HepG2 (cell line): Measurements from ENCODE around the gene MICAL1. TPM values are rescaled to one million over a fixed set of nuclear protein-coding genes. Genes with fewer than 3 reads are reported as not detected.

Source experiments
- ARHGAP35 ChIP-seq: sonication (generic); formaldehyde crosslinking; IDR thresholded peaks from 2 replicates; pipeline ENCODE4 v1.9.0; 2022; ENCODE audit warnings: mild to moderate bottlenecking, inconsistent platforms, moderate library complexity, missing genetic modification reagents, borderline replicate concordance
- CBFB ChIP-seq: sonication (generic); formaldehyde crosslinking; IDR thresholded peaks from 2 replicates; pipeline ENCODE4 v1.4.0; 2020; ENCODE audit warnings: missing genetic modification reagents
- FOXK2 ChIP-seq: fragments of 450-650 bp; IDR thresholded peaks from 2 replicates; pipeline ENCODE4 v1.6.1; 2016
- JUN ChIP-seq: sonication (generic); formaldehyde crosslinking; IDR thresholded peaks from 2 replicates; pipeline ENCODE4 v1.4.0; 2020; ENCODE audit warnings: mild to moderate bottlenecking, missing genetic modification reagents
- KLF11 ChIP-seq: IDR thresholded peaks from 2 replicates; pipeline ENCODE4 v1.6.1; 2016; ENCODE audit warnings: missing compliant biosample characterization
- KLF13 ChIP-seq: sonication (generic); formaldehyde crosslinking; IDR thresholded peaks from 2 replicates; pipeline ENCODE4 v1.4.0; 2020; ENCODE audit warnings: mild to moderate bottlenecking, missing genetic modification reagents
- MATR3 ChIP-seq: sonication (generic); formaldehyde crosslinking; IDR thresholded peaks from 2 replicates; pipeline ENCODE4 v1.4.0; 2020; ENCODE audit warnings: missing genetic modification reagents
- MEIS2 ChIP-seq: sonication (generic); formaldehyde crosslinking; IDR thresholded peaks from 2 replicates; pipeline ENCODE4 v1.9.0; 2021; ENCODE audit warnings: mild to moderate bottlenecking, missing genetic modification reagents
- PHF8 ChIP-seq: sonication (generic); formaldehyde crosslinking; IDR thresholded peaks from 2 replicates; pipeline ENCODE4 v1.5.0; 2020; ENCODE audit warnings: missing genetic modification reagents
- SIX1 ChIP-seq: sonication (generic); formaldehyde crosslinking; IDR thresholded peaks from 2 replicates; pipeline ENCODE4 v1.4.0; 2020; ENCODE audit warnings: missing genetic modification reagents, borderline replicate concordance
- ZNF7 ChIP-seq: IDR thresholded peaks from 2 replicates; pipeline ENCODE4 v1.6.1; 2016; ENCODE audit warnings: missing biosample characterization, missing genetic modification reagents
- ZNF737 ChIP-seq: sonication (generic); formaldehyde crosslinking; IDR thresholded peaks from 2 replicates; pipeline ENCODE4 v1.5.0; 2020; ENCODE audit warnings: missing genetic modification reagents, mild to moderate bottlenecking, borderline replicate concordance
- ZSCAN12 ChIP-seq: sonication (generic); formaldehyde crosslinking; IDR thresholded peaks from 2 replicates; pipeline ENCODE4 v1.9.0; 2021; ENCODE audit warnings: mild to moderate bottlenecking, missing genetic modification reagents
- ZSCAN21 ChIP-seq: sonication (generic); formaldehyde crosslinking; IDR thresholded peaks from 2 replicates; pipeline ENCODE4 v1.8.0; 2022; ENCODE audit warnings: mild to moderate bottlenecking, missing genetic modification reagents, moderate library complexity, borderline replicate concordance
- polyA plus RNA-seq, 8 experiments: library from polyadenylated mRNA; depleted of rRNA in 3 of 8; stranded (reverse) in 7 of 8; unstranded in 1 of 8; fragments of >200 nt; fragmentation: Illumina TruSeq in 4 of 8; extraction: Trizol in 4 of 8; gene quantifications; 2 replicates each; pipeline versions ENCODE4 v1.2.1 to v1.2.3, GENCODE V29; 2011 to 2016; ENCODE audit warnings: low read depth in 4 of 8, missing spikeins in 1 of 8, mixed read lengths in 1 of 8; ENCODE audit not compliant: insufficient read depth in 1 of 8
- total RNA-seq, 5 experiments: library from RNA; depleted of rRNA; stranded (reverse); fragments of >200 nt; fragmentation: Illumina TruSeq; extraction: Trizol; gene quantifications; 2 replicates each; pipeline ENCODE4 v1.2.3, GENCODE V29; 2016; ENCODE audit warnings: low read depth in 1 of 5
- TF ChIP-seq, protein P1 (sequence below): sonication (generic); formaldehyde crosslinking; IDR thresholded peaks from 2 replicates; pipeline ENCODE4 v1.4.0; 2020; ENCODE audit warnings: missing genetic modification reagents, low read depth, mild to moderate bottlenecking, borderline replicate concordance
- TF ChIP-seq, protein P2 (sequence below): sonication (generic); formaldehyde crosslinking; IDR thresholded peaks from 2 replicates; pipeline ENCODE4 v1.4.0; 2020; ENCODE audit warnings: mild to moderate bottlenecking, missing genetic modification reagents, borderline replicate concordance
- TF ChIP-seq, protein P3 (sequence below): sonication (generic); formaldehyde crosslinking; IDR thresholded peaks from 2 replicates; pipeline ENCODE4 v1.5.1; 2020; ENCODE audit warnings: mild to moderate bottlenecking, moderate library complexity, missing genetic modification reagents
- TF ChIP-seq, protein P4 (sequence below): sonication (generic); formaldehyde crosslinking; IDR thresholded peaks from 2 replicates; pipeline ENCODE4 v1.8.0; 2022; ENCODE audit warnings: missing genetic modification reagents, low read depth, mild to moderate bottlenecking, borderline replicate concordance
- TF ChIP-seq, protein P5 (sequence below): sonication (generic); formaldehyde crosslinking; IDR thresholded peaks from 2 replicates; pipeline ENCODE4 v1.9.0; 2022; ENCODE audit warnings: missing genetic modification reagents, mild to moderate bottlenecking, borderline replicate concordance
- TF ChIP-seq, protein P6 (sequence below): IDR thresholded peaks from 2 replicates; pipeline ENCODE4 v1.6.1; 2016; ENCODE audit warnings: low read depth, borderline replicate concordance

Gene MICAL1
- total and polyA plus RNA-seq, 2 of the 13 experiments (the other 11 are each of a cell fraction or from before 2014, with no cell fraction given), result 6.9 to 39.0 TPM

DNA sequence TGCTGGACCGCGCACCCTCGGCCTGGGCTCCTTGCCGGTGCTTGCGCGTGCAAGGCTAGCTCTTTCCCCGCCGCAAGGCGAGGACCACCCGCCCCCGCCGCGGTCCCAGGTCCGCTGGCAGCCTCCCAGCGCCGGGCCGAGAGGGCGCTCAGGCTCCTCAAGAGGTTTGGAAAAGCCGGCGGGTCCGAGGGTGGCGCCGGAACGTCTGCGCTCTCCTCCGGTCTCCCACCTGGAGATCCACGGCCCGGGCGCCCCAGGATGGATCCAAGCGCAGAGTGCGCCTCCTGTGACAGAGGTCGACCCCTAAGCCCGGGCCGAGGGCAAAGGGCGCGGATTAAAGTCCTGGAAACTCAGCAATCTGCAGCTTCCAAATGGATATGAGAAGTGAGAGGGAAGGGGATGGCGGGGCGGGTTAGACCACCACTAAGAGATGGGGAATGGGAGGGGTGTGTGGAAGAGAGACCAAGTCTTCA is 575 bp upstream of the MICAL1 start (continued):
- TF ChIP-seq, protein P1, sequence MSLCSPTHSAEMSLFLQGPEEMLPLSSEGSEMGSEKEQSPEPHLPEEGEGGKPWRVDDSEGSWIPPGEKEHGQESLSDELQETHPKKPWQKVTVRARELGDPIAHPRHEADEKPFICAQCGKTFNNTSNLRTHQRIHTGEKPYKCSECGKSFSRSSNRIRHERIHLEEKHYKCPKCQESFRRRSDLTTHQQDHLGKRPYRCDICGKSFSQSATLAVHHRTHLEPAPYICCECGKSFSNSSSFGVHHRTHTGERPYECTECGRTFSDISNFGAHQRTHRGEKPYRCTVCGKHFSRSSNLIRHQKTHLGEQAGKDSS, result no peak
- TF ChIP-seq, protein P2, sequence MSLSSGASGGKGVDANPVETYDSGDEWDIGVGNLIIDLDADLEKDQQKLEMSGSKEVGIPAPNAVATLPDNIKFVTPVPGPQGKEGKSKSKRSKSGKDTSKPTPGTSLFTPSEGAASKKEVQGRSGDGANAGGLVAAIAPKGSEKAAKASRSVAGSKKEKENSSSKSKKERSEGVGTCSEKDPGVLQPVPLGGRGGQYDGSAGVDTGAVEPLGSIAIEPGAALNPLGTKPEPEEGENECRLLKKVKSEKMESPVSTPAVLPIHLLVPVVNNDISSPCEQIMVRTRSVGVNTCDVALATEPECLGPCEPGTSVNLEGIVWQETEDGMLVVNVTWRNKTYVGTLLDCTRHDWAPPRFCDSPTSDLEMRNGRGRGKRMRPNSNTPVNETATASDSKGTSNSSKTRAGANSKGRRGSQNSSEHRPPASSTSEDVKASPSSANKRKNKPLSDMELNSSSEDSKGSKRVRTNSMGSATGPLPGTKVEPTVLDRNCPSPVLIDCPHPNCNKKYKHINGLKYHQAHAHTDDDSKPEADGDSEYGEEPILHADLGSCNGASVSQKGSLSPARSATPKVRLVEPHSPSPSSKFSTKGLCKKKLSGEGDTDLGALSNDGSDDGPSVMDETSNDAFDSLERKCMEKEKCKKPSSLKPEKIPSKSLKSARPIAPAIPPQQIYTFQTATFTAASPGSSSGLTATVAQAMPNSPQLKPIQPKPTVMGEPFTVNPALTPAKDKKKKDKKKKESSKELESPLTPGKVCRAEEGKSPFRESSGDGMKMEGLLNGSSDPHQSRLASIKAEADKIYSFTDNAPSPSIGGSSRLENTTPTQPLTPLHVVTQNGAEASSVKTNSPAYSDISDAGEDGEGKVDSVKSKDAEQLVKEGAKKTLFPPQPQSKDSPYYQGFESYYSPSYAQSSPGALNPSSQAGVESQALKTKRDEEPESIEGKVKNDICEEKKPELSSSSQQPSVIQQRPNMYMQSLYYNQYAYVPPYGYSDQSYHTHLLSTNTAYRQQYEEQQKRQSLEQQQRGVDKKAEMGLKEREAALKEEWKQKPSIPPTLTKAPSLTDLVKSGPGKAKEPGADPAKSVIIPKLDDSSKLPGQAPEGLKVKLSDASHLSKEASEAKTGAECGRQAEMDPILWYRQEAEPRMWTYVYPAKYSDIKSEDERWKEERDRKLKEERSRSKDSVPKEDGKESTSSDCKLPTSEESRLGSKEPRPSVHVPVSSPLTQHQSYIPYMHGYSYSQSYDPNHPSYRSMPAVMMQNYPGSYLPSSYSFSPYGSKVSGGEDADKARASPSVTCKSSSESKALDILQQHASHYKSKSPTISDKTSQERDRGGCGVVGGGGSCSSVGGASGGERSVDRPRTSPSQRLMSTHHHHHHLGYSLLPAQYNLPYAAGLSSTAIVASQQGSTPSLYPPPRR, result peak; percentile 24; the same call in 1 of the 2 replicates
- TF ChIP-seq, protein P3, sequence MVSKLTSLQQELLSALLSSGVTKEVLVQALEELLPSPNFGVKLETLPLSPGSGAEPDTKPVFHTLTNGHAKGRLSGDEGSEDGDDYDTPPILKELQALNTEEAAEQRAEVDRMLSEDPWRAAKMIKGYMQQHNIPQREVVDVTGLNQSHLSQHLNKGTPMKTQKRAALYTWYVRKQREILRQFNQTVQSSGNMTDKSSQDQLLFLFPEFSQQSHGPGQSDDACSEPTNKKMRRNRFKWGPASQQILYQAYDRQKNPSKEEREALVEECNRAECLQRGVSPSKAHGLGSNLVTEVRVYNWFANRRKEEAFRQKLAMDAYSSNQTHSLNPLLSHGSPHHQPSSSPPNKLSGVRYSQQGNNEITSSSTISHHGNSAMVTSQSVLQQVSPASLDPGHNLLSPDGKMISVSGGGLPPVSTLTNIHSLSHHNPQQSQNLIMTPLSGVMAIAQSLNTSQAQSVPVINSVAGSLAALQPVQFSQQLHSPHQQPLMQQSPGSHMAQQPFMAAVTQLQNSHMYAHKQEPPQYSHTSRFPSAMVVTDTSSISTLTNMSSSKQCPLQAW (CRISPR knock-in tag), result 0 out of 2 replicates have a peak, but pooled peaks have one; percentile 17
- TF ChIP-seq ZSCAN12 (no peak), KLF13 (CRISPR knock-in tag) (no peak), ZNF737 (CRISPR knock-in tag) (no peak), ZNF7 (CRISPR knock-in tag) (no peak), ARHGAP35 (CRISPR knock-in tag) (no peak), MEIS2 (CRISPR knock-in tag) (no peak), MATR3 (no peak), SIX1 (CRISPR knock-in tag) (no peak), ZSCAN21 (CRISPR knock-in tag) (peak; percentile 30; the same call in 1 of the 2 replicates), KLF11 (CRISPR knock-in tag) (no peak), PHF8 (peak; percentile 3; the same call in 1 of the 2 replicates), JUN (CRISPR knock-in tag) (no peak), CBFB (no peak), FOXK2 (no peak)
- TF ChIP-seq, protein P4, sequence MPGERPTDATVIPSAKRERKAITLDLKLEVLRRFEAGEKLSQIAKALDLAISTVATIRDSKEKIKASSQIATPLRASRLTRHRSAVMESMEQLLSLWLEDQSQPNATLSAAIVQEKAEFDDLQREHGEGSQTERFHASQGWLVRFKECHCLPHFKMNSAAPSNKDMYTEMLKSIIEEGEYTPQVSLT (CRISPR knock-in tag), result no peak
- TF ChIP-seq, protein P5, sequence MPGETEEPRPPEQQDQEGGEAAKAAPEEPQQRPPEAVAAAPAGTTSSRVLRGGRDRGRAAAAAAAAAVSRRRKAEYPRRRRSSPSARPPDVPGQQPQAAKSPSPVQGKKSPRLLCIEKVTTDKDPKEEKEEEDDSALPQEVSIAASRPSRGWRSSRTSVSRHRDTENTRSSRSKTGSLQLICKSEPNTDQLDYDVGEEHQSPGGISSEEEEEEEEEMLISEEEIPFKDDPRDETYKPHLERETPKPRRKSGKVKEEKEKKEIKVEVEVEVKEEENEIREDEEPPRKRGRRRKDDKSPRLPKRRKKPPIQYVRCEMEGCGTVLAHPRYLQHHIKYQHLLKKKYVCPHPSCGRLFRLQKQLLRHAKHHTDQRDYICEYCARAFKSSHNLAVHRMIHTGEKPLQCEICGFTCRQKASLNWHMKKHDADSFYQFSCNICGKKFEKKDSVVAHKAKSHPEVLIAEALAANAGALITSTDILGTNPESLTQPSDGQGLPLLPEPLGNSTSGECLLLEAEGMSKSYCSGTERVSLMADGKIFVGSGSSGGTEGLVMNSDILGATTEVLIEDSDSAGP (CRISPR knock-in tag), result 0 out of 2 replicates have a peak, but pooled peaks have one; percentile 48
- TF ChIP-seq, protein P6, sequence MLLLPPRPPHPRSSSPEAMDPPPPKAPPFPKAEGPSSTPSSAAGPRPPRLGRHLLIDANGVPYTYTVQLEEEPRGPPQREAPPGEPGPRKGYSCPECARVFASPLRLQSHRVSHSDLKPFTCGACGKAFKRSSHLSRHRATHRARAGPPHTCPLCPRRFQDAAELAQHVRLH (CRISPR knock-in tag), result peak; percentile 4; the same call in 1 of the 2 replicates
